DMS 273 treated with DMSO at 0.1 percent for 48 hours (cell line): Measurements from ENCODE around the gene FARP1.
"Not testable (repeated sequence)": the region's sequence is repeated elsewhere in the genome, so short reads cannot be mapped to it uniquely, and the experiment has no call there.

Experiments
- DNase-seq: peaks from one replicate; lab custom pipeline; 2025; lab: John Stamatoyannopoulos, UW

The FARP1 gene

DNA sequence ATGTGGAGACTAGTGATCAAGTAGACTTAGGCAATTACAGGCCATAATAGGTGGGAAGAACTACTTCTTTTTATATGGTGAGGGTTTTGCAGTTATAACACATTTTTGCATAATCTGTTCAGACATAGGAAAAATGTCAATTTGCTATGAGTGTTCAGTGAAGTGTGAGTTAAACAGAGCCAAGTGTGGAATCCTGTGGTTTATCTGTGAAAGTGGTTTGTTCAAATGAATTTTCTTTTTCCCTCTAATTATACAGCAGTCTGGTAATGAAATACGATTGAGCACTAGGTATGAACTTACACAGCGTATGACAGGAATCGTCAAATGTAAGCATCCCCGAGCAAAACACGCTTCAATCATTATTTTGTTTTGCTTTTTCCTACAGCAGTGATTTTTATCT is 255.7 kb downstream of the FARP1 start:
- no peak for DNase-seq

GRCh38 chr13:98399756-98400155 is 256.9 kb downstream of the FARP1 start:
- DNase-seq: no peak

DNA sequence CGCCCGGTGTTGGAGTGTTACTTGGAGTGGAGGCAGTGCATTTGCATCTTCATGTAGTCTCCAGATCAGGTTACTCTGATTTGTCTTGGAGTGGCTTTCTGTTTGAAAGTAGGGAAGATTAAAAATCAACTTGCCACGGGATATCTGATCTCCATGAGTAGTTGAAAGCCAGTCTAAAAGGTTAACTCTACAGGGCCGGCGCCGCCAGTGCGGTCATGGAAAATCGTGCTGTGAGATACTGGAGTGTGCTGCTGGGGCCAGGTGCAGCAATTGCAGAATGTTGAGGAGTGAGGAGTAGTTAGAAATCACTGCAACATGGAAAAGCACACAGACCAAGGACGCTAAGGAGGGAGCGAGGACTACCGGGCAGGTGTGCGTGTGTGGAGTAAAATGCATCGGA is 259.0 kb downstream of the FARP1 start:
- DNase-seq: no peak

DNA sequence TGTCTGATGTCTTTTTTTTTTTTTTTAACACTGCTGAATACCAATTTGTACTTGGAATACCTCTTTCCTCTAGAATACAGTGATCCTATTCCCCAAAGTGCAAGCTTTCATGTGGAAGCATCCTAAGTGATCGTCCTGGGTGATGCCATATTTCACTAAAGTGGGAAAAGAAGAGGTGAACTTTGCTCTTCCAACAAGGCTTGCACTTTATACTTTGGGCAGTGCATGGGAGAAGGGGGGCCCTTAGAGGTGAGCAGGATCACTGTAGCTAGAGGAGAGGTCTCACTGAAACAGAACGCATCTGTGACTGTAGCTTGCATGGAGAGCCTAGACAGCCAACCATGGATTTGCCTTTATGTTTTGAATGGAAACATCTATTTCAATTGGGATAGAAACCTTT is 260.2 kb downstream of the FARP1 start:
- no peak for DNase-seq

DNA sequence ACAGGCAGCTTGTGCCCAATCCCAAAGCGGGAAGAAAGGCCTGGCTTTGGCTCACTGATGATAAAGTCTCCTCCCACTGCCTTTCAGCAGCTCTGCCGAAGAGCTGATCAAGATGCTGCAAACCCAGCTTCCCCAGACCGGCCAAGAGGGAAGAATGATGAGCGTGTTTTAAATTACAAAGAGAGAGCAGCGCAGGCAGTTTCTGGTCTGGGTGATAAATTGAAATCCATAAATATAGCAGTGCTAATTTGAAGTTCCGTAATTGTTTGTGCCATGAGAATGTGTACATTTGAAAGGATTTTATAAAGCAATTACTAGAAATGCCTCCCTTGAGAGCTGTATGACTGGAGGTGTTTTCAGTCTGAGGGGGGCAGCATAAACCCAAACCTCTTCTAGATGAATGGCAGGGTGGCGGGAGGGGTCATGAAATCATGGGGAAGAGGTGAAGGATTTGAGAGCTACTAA is 262.2 kb downstream of the FARP1 start:
- no peak for DNase-seq

DNA sequence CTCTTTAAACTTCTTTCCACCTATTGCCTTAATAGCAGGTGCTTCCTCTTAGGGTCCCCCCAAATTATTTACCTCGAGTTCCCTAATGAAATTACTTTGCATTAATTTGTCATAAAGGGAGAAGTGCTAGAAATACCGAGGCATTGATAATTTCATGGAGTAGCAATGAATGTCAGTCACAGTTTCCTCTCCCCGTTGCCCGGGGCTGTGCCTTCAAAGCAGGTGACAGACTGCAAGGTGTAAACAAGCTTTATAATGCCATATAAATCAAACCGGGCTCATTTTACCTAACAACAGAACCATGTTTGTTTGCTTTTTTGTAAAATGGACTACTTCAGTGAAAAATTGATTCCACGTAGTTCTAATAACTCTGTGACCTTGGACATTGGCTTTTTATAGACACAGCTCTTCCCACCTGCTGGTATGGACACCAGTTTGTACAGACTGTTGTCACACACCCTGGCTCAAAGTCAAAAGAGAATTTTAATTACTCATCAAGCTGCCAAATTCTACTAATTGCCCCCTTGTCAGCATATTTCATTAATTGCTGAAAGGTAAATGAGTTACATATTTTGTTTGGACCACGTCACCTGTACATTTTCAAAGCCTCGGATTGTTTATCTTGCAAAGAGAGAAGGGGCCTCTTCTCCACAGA is 262.9 kb downstream of the FARP1 start:
- DNase-seq: no peak

- DNase-seq: no peak
Measured at GRCh38 chr13:98406427-98406826, 263.5 kb downstream of the FARP1 start.

DNA sequence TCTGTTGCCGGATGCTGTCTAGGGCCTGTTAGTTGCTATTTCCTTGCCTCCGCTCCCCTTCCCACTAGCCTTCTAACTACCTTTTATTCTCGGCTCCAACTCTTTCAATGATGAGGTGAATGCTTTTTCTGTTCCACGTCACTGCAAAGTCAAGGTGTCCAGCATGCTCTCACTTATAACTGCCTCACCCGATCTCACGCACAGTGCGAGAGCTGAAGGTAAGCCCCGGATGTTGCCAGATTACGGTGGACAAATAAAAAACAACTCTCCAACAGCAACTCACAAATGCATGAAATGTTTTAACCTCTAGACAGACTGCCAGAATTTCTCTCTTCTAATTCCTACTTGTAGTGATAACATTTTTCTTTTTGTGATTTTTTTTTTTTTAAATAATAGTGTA is 264.1 kb downstream of the FARP1 start:
- no peak for DNase-seq

- DNase-seq: no peak
Measured at GRCh38 chr13:98407575-98407974, 264.7 kb downstream of the FARP1 start.

GRCh38 chr13:98409281-98409680 is 266.4 kb downstream of the FARP1 start:
- no peak for DNase-seq

DNA sequence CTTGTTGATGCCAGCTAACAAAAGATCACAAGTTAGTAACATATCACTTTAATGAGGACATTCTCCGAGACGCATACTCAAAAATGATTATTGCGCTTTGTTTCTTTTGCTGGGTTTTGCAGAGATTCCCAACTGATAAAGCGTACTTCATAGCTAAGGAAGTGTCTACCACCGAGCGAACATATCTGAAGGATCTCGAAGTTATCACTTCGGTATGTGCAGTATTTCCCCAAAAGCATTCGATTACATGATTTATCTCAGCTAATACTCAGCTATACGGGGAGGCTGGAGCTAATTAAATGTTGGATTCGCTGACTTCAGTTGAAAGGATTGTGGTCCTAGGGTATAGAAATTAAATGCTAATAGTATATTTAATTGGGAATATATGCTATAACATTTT is 267.7 kb downstream of the FARP1 start:
- DNase-seq: no peak

DNA sequence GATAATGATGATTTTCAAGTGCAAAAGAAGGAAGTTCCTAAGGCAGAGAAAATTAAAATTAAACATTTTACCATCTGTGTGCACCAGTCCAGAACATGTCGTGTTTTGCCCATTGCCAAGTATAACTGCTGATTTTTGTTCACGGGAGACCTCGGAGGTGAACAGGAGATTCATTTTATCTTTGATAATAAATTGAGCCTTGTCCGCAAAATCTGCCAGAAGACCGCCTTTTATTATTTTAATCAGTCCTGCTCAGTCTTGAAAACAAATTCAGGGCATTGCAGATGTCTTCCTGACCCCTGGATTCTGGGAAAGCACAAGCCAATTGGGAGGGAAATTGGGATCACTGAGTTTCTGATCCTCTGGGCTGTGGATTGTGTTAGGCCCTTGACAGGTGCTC is 268.1 kb downstream of the FARP1 start:
- no peak for DNase-seq

- no peak for DNase-seq
Measured at GRCh38 chr13:98411617-98412265, 268.8 kb downstream of the FARP1 start.

GRCh38 chr13:98413278-98413677 is 270.4 kb downstream of the FARP1 start:
- not testable (repeated sequence) for DNase-seq

DNA sequence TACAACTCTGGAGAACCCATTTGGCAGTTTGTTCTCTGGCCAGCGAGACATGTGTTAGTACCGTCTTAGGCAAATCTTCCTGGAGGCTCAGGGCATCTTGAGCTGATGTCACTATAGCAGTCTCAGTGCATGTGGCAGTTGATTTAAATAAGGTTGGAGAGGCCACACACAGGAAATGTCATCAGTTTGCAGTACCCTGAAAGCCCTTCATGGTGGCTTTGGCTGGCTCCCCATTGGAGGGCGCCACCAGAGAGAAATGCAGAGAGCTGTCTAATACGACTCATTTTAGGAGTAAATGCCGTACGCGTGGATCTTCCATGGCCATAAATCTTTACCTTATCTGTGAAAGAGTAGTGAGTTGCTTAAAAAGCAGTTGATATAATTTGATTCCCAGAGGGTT is 270.9 kb downstream of the FARP1 start:
- no peak for DNase-seq

DNA sequence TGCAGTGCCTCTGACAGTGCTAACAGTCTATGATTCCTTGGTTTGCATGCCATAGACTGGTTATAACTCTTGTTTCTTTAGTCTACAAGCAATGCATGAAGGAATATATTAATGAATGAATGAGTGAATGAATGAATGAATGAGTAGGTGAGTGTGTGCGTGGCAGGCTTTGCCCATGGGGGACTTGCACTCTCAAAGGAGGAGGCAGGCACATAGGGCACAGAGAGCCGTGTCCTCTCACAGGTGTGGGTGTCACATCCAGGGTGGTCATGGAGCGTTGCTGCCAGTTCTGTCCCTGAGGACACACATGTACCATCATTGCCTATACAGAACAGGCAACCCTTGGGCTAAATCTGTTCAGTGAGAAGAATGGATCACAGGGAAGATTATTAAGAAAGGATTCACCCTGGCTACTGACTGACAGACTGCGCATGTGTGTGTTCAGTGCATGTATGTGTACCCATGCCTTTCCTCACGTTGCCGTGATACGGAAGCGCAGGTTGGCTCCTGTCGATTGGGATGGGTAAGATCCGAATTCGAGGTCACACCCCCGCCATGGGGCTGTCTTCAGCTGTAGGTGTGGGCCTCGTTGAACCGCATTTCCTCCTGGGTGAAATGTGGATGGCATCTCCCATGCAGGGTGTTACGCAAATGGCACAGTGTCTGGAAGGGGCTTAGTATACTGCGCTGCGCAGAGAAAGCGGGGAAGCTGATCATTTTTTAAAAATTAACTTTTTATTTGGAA is 272.6 kb downstream of the FARP1 start:
- DNase-seq: no peak

- no peak for DNase-seq
Measured at GRCh38 chr13:98416408-98416807, 273.5 kb downstream of the FARP1 start.

DNA sequence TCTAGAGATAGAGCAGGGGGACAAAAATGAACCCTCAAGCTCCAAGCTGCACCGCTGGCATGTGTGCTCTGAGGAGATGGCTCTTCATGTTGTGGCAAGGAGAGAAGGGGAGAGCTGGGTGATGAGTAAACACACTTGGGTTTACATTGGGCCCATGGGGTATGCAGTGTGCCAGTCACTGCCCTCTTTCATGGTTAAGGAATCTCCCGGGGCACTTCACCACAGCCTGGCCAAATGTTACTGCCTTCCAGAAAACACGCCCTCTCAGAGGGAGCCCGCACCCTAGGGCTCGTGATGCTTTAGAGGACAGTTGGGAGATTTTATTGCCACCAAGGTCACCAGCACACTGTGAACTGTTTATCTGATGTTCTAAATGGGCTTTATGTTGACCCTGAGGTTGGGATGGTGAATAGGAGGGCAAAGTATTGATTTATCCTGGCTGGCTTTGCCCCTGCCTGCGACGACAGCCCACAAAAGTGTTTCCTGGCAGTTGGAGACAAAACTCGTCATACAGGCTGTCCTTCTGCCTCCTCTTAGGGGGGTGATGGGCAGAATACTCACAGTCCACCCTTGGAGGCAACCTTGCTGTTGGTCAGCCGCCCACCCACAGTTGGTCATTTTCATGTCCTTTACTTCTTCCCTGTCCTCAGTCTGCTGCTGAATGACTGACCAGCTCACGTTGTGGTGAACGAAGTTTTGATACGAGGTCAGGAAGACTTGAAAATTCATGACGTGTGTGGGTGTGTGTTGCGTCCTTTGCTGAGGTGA is 277.1 kb downstream of the FARP1 start:
- no peak for DNase-seq

DNA sequence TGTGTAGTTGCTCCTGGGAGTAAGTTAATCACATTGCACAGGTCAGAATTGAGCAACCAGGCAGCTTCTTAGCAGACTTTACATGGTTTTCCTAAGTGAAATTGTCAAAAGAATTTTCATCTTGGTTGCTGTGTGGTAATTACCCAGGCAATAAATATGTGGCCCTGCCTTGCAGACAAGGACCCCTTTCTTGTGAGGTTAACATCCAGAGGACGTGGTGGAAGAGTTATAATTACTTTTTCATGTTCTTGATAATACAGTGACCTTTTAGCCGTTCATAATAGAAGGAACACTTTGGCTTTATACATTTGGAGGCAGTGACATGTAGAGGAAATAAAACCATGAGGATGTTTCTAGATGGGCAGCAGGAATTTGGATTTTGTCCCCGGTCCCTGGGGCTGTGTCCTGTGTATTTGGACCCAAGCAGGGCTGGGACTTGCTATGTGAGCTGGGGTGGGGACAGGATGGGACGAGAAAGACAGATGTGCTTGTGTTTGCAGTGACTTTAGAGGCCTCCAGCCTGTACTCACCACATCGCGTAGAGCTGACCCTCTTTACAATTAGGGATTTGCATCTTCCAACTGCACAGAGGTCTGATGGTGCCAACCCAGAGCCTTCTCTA is 277.8 kb downstream of the FARP1 start:
- DNase-seq: no peak

- no peak for DNase-seq
Measured at GRCh38 chr13:98422046-98422445, 279.2 kb downstream of the FARP1 start.

- DNase-seq: no peak
Measured at GRCh38 chr13:98423417-98423816, 280.5 kb downstream of the FARP1 start.
